Liver (tissue), 9 donors: Measurements from ENCODE around the gene GPRC5B. TPM values are rescaled to one million over a fixed set of nuclear protein-coding genes. Genes with fewer than 3 reads are reported as not detected.

ENCODE experiments used
- DNase-seq: peaks from one replicate; pipeline ENCODE4 v3.0.0-alpha.2; 2017; ENCODE audit warnings: low spot score
- H3K27ac ChIP-seq, 2 donors: one replicate each; pipeline ENCODE4 v1.7.0; 2013; ENCODE audit warnings: inconsistent platforms in 2 of 2, low read length in 2 of 2, control low read depth in 1 of 2, low read depth in 1 of 2, mild to moderate bottlenecking in 1 of 2
- H3K27me3 ChIP-seq, 4 donors: one replicate each; pipeline versions ENCODE4 v1.6.1 to v1.7.0; 2013; ENCODE audit warnings: low read length in 3 of 4, inconsistent platforms in 1 of 4, mild to moderate bottlenecking in 1 of 4, moderate library complexity in 1 of 4; ENCODE audit not compliant: control insufficient read depth in 4 of 4, insufficient read depth in 4 of 4
- H3K36me3 ChIP-seq, 4 donors: one replicate each; pipeline versions ENCODE4 v1.6.1 to v1.7.0; 2013; ENCODE audit warnings: low read length in 3 of 4, mild to moderate bottlenecking in 3 of 4, low read depth in 1 of 4, moderate library complexity in 1 of 4; ENCODE audit not compliant: control insufficient read depth in 4 of 4, insufficient read depth in 3 of 4
- H3K4me1 ChIP-seq, 4 donors: one replicate each; pipeline versions ENCODE4 v1.6.1 to v1.7.0; 2013; ENCODE audit warnings: low read length in 3 of 4, mild to moderate bottlenecking in 3 of 4, moderate library complexity in 1 of 4; ENCODE audit not compliant: control insufficient read depth in 4 of 4, insufficient read depth in 4 of 4
- H3K4me3 ChIP-seq, 3 donors: one replicate each; pipeline versions ENCODE4 v1.6.1 to v1.7.0; 2013; ENCODE audit warnings: low read length in 3 of 3, control low read depth in 1 of 3, low read depth in 1 of 3, mild to moderate bottlenecking in 1 of 3
- H3K9ac ChIP-seq, 2 donors: one replicate each; pipeline ENCODE4 v1.7.0; 2013; ENCODE audit warnings: low read length in 2 of 2, mild to moderate bottlenecking in 2 of 2, moderate library complexity in 2 of 2, control low read depth in 1 of 2, low read depth in 1 of 2
- H3K9me3 ChIP-seq, 4 donors: one replicate each; pipeline versions ENCODE4 v1.6.1 to v1.7.0; 2013; ENCODE audit warnings: low read length in 3 of 4; ENCODE audit not compliant: control insufficient read depth in 4 of 4
- EGR1 ChIP-seq, 2 donors: IDR thresholded peaks; 2 replicates each; pipeline ENCODE4 v1.6.1; 2016 to 2018; ENCODE audit warnings: antibody characterized with exemption in 2 of 2, low read depth in 2 of 2
- GABPA ChIP-seq, 2 donors: IDR thresholded peaks in 1 of 2; conservative IDR thresholded peaks in 1 of 2; 2 replicates each; pipeline ENCODE4 v1.6.1; 2016; ENCODE audit warnings: antibody characterized with exemption in 2 of 2, mild to moderate bottlenecking in 1 of 2, moderate library complexity in 1 of 2
- HNF4G ChIP-seq: IDR thresholded peaks from 2 replicates; pipeline ENCODE4 v1.6.1; 2016; ENCODE audit warnings: antibody characterized with exemption
- JUND ChIP-seq, 2 donors: IDR thresholded peaks; 2 replicates each; pipeline ENCODE4 v1.6.1; 2016; ENCODE audit warnings: antibody characterized with exemption in 2 of 2
- NR2F2 ChIP-seq: IDR thresholded peaks from 2 replicates; pipeline ENCODE4 v1.6.1; 2016; ENCODE audit warnings: antibody characterized with exemption
- RAD21 ChIP-seq, 2 donors: IDR thresholded peaks; 2 replicates each; pipeline ENCODE4 v1.6.1; 2016; ENCODE audit warnings: antibody characterized with exemption in 2 of 2, mild to moderate bottlenecking in 2 of 2
- SP1 ChIP-seq: IDR thresholded peaks from 2 replicates; pipeline ENCODE4 v1.6.1; 2018; ENCODE audit warnings: antibody characterized with exemption, mild to moderate bottlenecking
- TAF1 ChIP-seq: conservative IDR thresholded peaks from 2 replicates; pipeline ENCODE4 v1.6.1; 2016; ENCODE audit warnings: antibody characterized with exemption, mild to moderate bottlenecking
- YY1 ChIP-seq: IDR thresholded peaks from 2 replicates; pipeline ENCODE4 v1.6.1; 2016; ENCODE audit warnings: antibody characterized with exemption, mild to moderate bottlenecking
- WGBS: extraction: QIAGEN DNeasy Blood & Tissue Kit; methylation state at CpG from one replicate; pipeline ENCODE4 v1.1.7; 2013; 5-methylcytosine and 5-hydroxymethylcytosine counted together
- polyA plus RNA-seq, 2 donors: library from polyadenylated mRNA; stranded (reverse) in 1 of 2; unstranded in 1 of 2; fragments of 200-250 nt in 1 of 2; fragments of >200 nt in 1 of 2; fragmentation: Nextera tagmentation in 1 of 2; extraction: Ambion mirVana in 1 of 2; gene quantifications; one replicate each; pipeline versions ENCODE4 v1.2.1 to v1.2.3, GENCODE V29; 2013 to 2015
- total RNA-seq, 2 donors: library from RNA; depleted of rRNA; stranded (reverse); fragments of >200 nt; gene quantifications; one replicate each; pipeline ENCODE4 v1.2.3, GENCODE V29; 2014
- TF ChIP-seq, protein P1 (sequence below): IDR thresholded peaks from 2 replicates; pipeline ENCODE4 v1.6.1; 2016; ENCODE audit warnings: antibody characterized with exemption, mild to moderate bottlenecking
- TF ChIP-seq, protein P2 (sequence below): IDR thresholded peaks from 2 replicates; pipeline ENCODE4 v1.6.1; 2016; ENCODE audit warnings: antibody characterized with exemption
- TF ChIP-seq, protein P3 (sequence below): IDR thresholded peaks from 2 replicates; pipeline ENCODE4 v1.6.1; 2016; ENCODE audit warnings: antibody characterized with exemption
- TF ChIP-seq, protein P4 (sequence below): fragments of 150-350 bp; IDR thresholded peaks from 2 replicates; pipeline ENCODE4 v1.5.1; 2017; ENCODE audit warnings: improper control_type of control experiment, low read depth, low read length; ENCODE audit not compliant: missing input control
- TF ChIP-seq, protein P5 (sequence below): IDR thresholded peaks from 2 replicates; pipeline ENCODE4 v1.6.1; 2016; ENCODE audit warnings: antibody characterized with exemption
- donor health status: healthy.
- donor health status: healthy.
- donor health status: healthy.
- donor health status: healthy.
- donor health status: healthy.

Gene GPRC5B
- total and polyA plus RNA-seq, 4 donors = 1.5 to 4.7 (median 2.7) TPM

DNA sequence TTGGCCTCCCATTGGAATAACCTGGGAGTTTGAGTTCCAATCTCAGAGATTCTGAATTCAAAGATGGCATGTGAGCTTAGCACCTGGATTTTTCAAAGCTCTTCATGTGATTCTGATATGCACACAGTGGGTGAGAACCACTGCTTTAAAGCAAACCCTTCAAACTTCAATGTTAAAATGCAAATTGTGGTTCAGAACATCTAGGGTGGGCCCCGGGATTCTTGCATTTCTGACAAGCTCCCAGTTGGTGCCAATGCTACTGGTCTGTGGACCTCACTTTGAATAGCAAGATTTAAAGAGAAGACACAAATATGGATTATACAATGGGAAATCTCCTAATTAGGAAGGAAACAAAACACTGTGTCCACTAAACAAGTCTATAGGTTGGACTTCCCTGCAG, 43.8 kb upstream of the GPRC5B start:
- no peaks in the 10 kb centered on the region for H3K9me3 ChIP-seq
- no peak overlapping the region for H3K27ac ChIP-seq
- DNase-seq = no peak
- H3K4me1 ChIP-seq = no peaks in the 10 kb centered on the region
- no peak overlapping the region for H3K4me3 ChIP-seq
- H3K27me3 ChIP-seq = no peaks in the 10 kb centered on the region
- no peak overlapping the region for H3K9ac ChIP-seq
- H3K36me3 ChIP-seq = no peaks in the 10 kb centered on the region
- 87% methylated on average over 1 of the region's 1 CpG for WGBS
- TF ChIP-seq RAD21 (IDR thresholded peaks at IDR 0.05) = no peak
- TF ChIP-seq, protein P1, sequence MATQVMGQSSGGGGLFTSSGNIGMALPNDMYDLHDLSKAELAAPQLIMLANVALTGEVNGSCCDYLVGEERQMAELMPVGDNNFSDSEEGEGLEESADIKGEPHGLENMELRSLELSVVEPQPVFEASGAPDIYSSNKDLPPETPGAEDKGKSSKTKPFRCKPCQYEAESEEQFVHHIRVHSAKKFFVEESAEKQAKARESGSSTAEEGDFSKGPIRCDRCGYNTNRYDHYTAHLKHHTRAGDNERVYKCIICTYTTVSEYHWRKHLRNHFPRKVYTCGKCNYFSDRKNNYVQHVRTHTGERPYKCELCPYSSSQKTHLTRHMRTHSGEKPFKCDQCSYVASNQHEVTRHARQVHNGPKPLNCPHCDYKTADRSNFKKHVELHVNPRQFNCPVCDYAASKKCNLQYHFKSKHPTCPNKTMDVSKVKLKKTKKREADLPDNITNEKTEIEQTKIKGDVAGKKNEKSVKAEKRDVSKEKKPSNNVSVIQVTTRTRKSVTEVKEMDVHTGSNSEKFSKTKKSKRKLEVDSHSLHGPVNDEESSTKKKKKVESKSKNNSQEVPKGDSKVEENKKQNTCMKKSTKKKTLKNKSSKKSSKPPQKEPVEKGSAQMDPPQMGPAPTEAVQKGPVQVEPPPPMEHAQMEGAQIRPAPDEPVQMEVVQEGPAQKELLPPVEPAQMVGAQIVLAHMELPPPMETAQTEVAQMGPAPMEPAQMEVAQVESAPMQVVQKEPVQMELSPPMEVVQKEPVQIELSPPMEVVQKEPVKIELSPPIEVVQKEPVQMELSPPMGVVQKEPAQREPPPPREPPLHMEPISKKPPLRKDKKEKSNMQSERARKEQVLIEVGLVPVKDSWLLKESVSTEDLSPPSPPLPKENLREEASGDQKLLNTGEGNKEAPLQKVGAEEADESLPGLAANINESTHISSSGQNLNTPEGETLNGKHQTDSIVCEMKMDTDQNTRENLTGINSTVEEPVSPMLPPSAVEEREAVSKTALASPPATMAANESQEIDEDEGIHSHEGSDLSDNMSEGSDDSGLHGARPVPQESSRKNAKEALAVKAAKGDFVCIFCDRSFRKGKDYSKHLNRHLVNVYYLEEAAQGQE = no peak

DNA sequence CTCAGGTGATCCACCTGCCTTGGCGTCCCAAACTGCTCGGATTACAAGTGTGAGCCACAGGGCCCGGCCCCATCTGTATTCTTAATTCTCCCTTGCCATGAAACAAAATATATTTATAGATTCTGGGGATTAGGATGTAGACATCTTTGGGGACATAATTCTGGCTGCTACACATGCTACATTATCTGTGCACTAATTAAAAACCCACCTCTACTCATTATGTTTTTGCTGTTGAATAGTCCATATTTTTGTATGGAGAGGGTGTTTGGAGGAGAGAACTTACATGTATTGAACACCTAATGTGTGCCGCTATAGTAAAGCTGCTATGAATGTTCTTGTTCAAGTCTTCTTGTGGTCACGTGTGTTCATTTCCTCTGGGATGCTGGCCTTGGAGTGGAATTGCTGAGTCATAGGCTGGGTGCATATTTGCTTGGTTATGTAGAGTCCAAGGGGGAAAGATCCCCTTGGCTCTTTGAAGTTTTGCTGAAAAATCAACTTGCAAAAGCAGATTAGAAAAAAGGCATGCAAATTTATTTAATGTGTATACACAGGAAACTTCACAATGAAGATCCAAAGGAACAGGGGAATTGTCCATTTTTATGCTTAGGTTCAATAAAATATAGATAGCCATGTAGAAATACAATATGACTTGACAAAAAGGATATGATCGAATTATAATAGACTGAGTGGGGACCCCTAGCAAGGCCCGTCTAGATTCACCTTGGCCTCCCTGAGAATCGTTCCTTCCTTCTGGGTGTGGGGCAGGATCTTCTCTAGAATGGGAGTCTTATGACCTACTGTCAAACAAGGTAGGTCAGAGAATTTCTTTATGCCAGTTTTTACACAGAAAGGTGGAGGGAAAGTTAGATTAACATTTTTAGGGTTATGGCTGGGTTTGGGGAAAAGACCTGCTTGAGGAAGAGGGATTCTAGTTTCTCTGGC, 42.1 kb upstream of the GPRC5B start:
- Histone ChIP-seq H3K9me3 (no peaks in the 10 kb centered on the region), H3K9ac (no peak overlapping the region), H3K27ac (no peak overlapping the region), H3K36me3 (no peaks in the 10 kb centered on the region), H3K27me3 (no peaks in the 10 kb centered on the region), H3K4me3 (no peak overlapping the region), H3K4me1 (no peaks in the 10 kb centered on the region)
- TF ChIP-seq RAD21 (IDR thresholded peaks at IDR 0.05) (no peak), TAF1 (no peak), JUND (IDR thresholded peaks at IDR 0.05) (no peak), SP1 (no peak), NR2F2 (no peak), EGR1 (IDR thresholded peaks at IDR 0.05; ENCODE audit: low read depth in 2 of 2) (no peak), YY1 (no peak), GABPA (IDR thresholded peaks at IDR 0.05 in 1 of 2, conservative IDR thresholded peaks at IDR 0.05 in 1 of 2) (no peak)
- TF ChIP-seq, protein P2, sequence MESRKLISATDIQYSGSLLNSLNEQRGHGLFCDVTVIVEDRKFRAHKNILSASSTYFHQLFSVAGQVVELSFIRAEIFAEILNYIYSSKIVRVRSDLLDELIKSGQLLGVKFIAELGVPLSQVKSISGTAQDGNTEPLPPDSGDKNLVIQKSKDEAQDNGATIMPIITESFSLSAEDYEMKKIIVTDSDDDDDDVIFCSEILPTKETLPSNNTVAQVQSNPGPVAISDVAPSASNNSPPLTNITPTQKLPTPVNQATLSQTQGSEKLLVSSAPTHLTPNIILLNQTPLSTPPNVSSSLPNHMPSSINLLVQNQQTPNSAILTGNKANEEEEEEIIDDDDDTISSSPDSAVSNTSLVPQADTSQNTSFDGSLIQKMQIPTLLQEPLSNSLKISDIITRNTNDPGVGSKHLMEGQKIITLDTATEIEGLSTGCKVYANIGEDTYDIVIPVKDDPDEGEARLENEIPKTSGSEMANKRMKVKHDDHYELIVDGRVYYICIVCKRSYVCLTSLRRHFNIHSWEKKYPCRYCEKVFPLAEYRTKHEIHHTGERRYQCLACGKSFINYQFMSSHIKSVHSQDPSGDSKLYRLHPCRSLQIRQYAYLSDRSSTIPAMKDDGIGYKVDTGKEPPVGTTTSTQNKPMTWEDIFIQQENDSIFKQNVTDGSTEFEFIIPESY = no peak
- TF ChIP-seq, protein P3, sequence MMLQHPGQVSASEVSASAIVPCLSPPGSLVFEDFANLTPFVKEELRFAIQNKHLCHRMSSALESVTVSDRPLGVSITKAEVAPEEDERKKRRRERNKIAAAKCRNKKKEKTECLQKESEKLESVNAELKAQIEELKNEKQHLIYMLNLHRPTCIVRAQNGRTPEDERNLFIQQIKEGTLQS = no peak
- no peak for DNase-seq
- 86% methylated on average over 8 of the region's 8 CpGs for WGBS

DNA sequence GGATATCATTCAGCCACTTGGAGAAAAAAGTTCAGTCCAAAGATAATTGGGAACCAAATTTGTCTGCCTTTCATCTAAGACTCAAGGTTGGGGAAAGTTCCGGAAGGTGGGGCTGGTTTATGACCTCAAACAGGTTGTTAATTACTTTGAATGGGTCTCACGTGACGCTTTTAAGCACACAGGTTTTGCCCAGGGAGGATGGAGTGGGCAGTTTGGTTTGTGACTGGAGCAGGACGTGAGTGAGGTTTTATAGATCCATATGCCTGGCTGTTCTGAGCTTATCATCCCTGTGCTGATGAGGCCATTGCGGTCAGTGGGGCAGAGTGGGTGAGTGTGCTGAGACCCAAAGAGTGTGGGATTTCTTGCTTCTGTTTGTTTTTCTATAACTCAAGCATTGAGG, 38.7 kb upstream of the GPRC5B start:
- Histone ChIP-seq H3K36me3 (no peaks in the 10 kb centered on the region), H3K27me3 (no peaks in the 10 kb centered on the region), H3K4me3 (no peak overlapping the region), H3K27ac (no peak overlapping the region), H3K4me1 (no peaks in the 10 kb centered on the region), H3K9me3 (no peaks in the 10 kb centered on the region), H3K9ac (no peak overlapping the region)
- 67% methylated on average over 5 of the region's 5 CpGs for WGBS
- DNase-seq = no peak
- TF ChIP-seq EGR1 (IDR thresholded peaks at IDR 0.05; ENCODE audit: low read depth in 2 of 2) (no peak), NR2F2 (no peak), TAF1 (no peak), HNF4G (no peak), RAD21 (IDR thresholded peaks at IDR 0.05) (no peak)
- TF ChIP-seq, protein P1 = no peak
- TF ChIP-seq, protein P4, sequence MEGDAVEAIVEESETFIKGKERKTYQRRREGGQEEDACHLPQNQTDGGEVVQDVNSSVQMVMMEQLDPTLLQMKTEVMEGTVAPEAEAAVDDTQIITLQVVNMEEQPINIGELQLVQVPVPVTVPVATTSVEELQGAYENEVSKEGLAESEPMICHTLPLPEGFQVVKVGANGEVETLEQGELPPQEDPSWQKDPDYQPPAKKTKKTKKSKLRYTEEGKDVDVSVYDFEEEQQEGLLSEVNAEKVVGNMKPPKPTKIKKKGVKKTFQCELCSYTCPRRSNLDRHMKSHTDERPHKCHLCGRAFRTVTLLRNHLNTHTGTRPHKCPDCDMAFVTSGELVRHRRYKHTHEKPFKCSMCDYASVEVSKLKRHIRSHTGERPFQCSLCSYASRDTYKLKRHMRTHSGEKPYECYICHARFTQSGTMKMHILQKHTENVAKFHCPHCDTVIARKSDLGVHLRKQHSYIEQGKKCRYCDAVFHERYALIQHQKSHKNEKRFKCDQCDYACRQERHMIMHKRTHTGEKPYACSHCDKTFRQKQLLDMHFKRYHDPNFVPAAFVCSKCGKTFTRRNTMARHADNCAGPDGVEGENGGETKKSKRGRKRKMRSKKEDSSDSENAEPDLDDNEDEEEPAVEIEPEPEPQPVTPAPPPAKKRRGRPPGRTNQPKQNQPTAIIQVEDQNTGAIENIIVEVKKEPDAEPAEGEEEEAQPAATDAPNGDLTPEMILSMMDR = no peak
- TF ChIP-seq, protein P5, sequence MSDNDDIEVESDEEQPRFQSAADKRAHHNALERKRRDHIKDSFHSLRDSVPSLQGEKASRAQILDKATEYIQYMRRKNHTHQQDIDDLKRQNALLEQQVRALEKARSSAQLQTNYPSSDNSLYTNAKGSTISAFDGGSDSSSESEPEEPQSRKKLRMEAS = no peak
